ENCODE data around the gene RNF7.
"Not testable (repeated sequence)": the region's sequence is repeated elsewhere in the genome, so short reads cannot be mapped to it uniquely, and the experiment has no call there.

RNF7 gene

GRCh38 chr3:141783632-141784031, 45.5 kb downstream of the RNF7 start:
- DNase-seq, result no peak

GRCh38 chr3:141784096-141784495, 46.0 kb downstream of the RNF7 start:
- DNase-seq, result no peak

GRCh38 chr3:141784531-141784930, 46.4 kb downstream of the RNF7 start:
- no peak for DNase-seq

- no peak for DNase-seq
Measured at GRCh38 chr3:141788149-141788548, 50.1 kb downstream of the RNF7 start.

GRCh38 chr3:141788750-141789149, 50.7 kb downstream of the RNF7 start:
- not testable (repeated sequence) for DNase-seq

- no peak for DNase-seq
Measured at GRCh38 chr3:141789281-141789680, 51.2 kb downstream of the RNF7 start.

GRCh38 chr3:141790171-141790570, 52.1 kb downstream of the RNF7 start:
- DNase-seq, result no peak

- DNase-seq, result no peak
Measured at GRCh38 chr3:141792495-141792894, 54.4 kb downstream of the RNF7 start.

- no peak for DNase-seq
Measured at GRCh38 chr3:141793476-141794260, 55.6 kb downstream of the RNF7 start.

GRCh38 chr3:141795276-141795675, 57.2 kb downstream of the RNF7 start:
- DNase-seq, result no peak

- no peak for DNase-seq
Measured at GRCh38 chr3:141795741-141796080, 57.6 kb downstream of the RNF7 start.

GRCh38 chr3:141796081-141796888, 58.2 kb downstream of the RNF7 start:
- peak; percentile 42 for DNase-seq

Data from RPMI8226 (cell line).